Osteoblast (primary cell): ENCODE measurements around the gene CLTC. TPM values are rescaled to one million over a fixed set of nuclear protein-coding genes. Genes with fewer than 3 reads are reported as not detected.

Experiments
- DNase-seq: peaks from one replicate; pipeline ENCODE4 v3.0.0; 2011; ENCODE audit warnings: low spot score, mixed read lengths; ENCODE audit not compliant: insufficient read length; ENCODE audit errors: missing footprints
- H2AFZ ChIP-seq: 2 replicates; pipeline ENCODE4 v1.6.0; 2011; ENCODE audit warnings: mild to moderate bottlenecking, low read length
- H3K27ac ChIP-seq: 2 replicates; pipeline ENCODE4 v1.5.1; 2011; ENCODE audit warnings: mild to moderate bottlenecking, low read depth, low read length, moderate library complexity
- H3K27me3 ChIP-seq: 2 replicates; pipeline ENCODE4 v1.6.0; 2012; ENCODE audit warnings: mild to moderate bottlenecking, control low read depth, inconsistent platforms, low read length, moderate library complexity; ENCODE audit not compliant: insufficient read depth
- H3K36me3 ChIP-seq: 2 replicates; pipeline ENCODE4 v1.5.1; 2011; ENCODE audit warnings: mild to moderate bottlenecking, low read length, control low read depth, moderate library complexity; ENCODE audit not compliant: insufficient read depth
- H3K4me1 ChIP-seq: 2 replicates; pipeline ENCODE4 v1.5.1; 2011; ENCODE audit warnings: mild to moderate bottlenecking, low read length, control low read depth, moderate library complexity; ENCODE audit not compliant: insufficient read depth
- H3K4me2 ChIP-seq: 2 replicates; pipeline ENCODE4 v1.6.0; 2011; ENCODE audit warnings: mild to moderate bottlenecking, low read length; ENCODE audit not compliant: insufficient read depth
- H3K4me3 ChIP-seq: fragments of 200-600 bp; sonication (generic); 3 replicates; pipeline ENCODE4 v1.5.1; 2012; ENCODE audit warnings: mild to moderate bottlenecking, low read length, inconsistent platforms; ENCODE audit not compliant: insufficient read depth
- H3K79me2 ChIP-seq: 2 replicates; pipeline ENCODE4 v1.6.0; 2012; ENCODE audit warnings: mild to moderate bottlenecking, low read length, control low read depth, inconsistent platforms; ENCODE audit not compliant: insufficient read depth
- H3K9me3 ChIP-seq: 2 replicates; pipeline ENCODE4 v1.5.1; 2011; ENCODE audit warnings: low read depth, low read length, control low read depth
- H4K20me1 ChIP-seq: 2 replicates; pipeline ENCODE4 v1.6.0; 2012; ENCODE audit warnings: mild to moderate bottlenecking, low read length, control low read depth; ENCODE audit not compliant: insufficient read depth
- total RNA-seq: library from RNA; depleted of rRNA; stranded (reverse); fragments of >200 nt; gene quantifications from 2 replicates; pipeline ENCODE4 v1.2.3, GENCODE V29; 2012
- TF ChIP-seq, protein P1 (sequence below): IDR thresholded peaks from 2 replicates; pipeline ENCODE4 v1.5.1; 2011; ENCODE audit warnings: mild to moderate bottlenecking, low read depth, low read length, moderate library complexity; ENCODE audit errors: extremely low read depth

CLTC gene
- total RNA-seq, 1 donor = 518 TPM

DNA sequence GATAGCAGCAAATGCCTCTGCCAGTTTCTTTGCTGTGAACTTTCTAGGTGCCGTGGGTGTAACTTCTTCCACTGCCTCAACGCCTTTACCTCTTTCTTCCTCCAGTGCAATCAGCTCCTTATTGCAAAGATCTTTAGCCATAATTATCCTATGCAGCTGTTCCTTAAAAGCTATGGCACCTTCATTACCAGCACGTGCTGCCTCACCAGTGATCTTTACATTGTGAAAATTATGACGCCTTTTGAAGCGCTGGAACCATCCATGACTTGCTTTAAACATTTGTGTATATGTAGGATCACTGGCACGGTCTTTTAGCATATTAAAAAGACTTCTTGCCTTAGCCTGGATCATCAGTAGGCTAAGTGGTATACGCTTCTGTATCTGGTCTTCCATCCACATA is 79.5 kb downstream of the CLTC start:
- H3K4me3 ChIP-seq = no peak overlapping the region
- H3K4me1 ChIP-seq = no peaks in the 10 kb centered on the region
- H2AFZ ChIP-seq = no peak overlapping the region
- no peaks in the 10 kb centered on the region for H3K27me3 ChIP-seq
- no peak for DNase-seq
- no peaks in the 10 kb centered on the region for H3K9me3 ChIP-seq
- H4K20me1 ChIP-seq = peaks cover 49% of the 10 kb centered on the region
- TF ChIP-seq, protein P1, sequence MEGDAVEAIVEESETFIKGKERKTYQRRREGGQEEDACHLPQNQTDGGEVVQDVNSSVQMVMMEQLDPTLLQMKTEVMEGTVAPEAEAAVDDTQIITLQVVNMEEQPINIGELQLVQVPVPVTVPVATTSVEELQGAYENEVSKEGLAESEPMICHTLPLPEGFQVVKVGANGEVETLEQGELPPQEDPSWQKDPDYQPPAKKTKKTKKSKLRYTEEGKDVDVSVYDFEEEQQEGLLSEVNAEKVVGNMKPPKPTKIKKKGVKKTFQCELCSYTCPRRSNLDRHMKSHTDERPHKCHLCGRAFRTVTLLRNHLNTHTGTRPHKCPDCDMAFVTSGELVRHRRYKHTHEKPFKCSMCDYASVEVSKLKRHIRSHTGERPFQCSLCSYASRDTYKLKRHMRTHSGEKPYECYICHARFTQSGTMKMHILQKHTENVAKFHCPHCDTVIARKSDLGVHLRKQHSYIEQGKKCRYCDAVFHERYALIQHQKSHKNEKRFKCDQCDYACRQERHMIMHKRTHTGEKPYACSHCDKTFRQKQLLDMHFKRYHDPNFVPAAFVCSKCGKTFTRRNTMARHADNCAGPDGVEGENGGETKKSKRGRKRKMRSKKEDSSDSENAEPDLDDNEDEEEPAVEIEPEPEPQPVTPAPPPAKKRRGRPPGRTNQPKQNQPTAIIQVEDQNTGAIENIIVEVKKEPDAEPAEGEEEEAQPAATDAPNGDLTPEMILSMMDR = no peak
- no peak overlapping the region for H3K4me2 ChIP-seq
- peaks cover 67% of the 10 kb centered on the region for H3K36me3 ChIP-seq
- H3K27ac ChIP-seq = no peak overlapping the region
- peaks cover 98% of the 10 kb centered on the region for H3K79me2 ChIP-seq

DNA sequence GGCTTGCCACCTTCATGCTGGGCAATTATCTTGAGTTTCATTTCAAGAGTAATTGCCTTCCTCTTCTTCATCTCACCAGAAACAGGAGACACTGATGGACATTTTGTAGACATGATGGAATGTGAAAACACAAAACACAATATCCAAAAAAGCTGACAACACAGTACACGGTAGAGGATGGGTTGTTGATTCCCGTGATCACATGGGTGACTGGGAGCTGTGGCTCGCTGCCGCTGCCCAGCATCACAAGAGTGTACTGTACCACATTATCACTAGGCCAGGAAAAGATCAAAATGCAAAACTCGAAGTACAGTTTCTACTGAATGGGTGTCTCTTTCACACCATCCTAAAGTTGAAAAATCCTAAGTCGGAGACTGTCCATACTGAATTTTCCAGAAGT is 80.1 kb downstream of the CLTC start:
- Histone ChIP-seq H3K9me3 (no peaks in the 10 kb centered on the region), H3K4me2 (no peak overlapping the region), H3K27ac (no peak overlapping the region), H3K4me3 (no peak overlapping the region), H4K20me1 (peaks cover 52% of the 10 kb centered on the region), H3K79me2 (peaks cover 98% of the 10 kb centered on the region), H3K4me1 (no peaks in the 10 kb centered on the region), H3K36me3 (peaks cover 64% of the 10 kb centered on the region), H3K27me3 (no peaks in the 10 kb centered on the region), H2AFZ (no peak overlapping the region)
- TF ChIP-seq, protein P1 = no peak
- DNase-seq = no peak

DNA sequence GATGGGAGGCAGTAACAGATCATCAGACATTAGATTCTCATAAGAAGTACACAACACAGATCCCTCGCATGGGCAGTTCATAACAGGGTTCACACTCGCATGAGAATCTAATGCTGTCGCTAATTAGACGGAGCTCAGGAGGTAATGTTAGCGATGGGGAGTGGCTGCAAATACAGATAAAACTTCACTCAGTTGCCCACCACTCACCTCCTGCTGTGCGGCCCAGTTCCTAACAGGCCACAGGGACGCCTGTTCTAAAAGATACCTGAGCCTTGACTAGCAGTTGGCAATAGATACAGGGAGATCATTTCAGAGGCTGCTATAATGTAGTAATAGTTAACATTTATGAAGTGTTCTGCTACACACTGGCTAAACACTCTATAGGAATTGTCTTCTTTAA is 82.6 kb downstream of the CLTC start:
- Histone ChIP-seq H3K4me1 (peaks cover 10% of the 10 kb centered on the region), H3K4me2 (no peak overlapping the region), H3K36me3 (peaks cover 39% of the 10 kb centered on the region), H2AFZ (no peak overlapping the region), H3K27me3 (no peaks in the 10 kb centered on the region), H3K27ac (no peak overlapping the region), H3K4me3 (no peak overlapping the region), H4K20me1 (peaks cover 50% of the 10 kb centered on the region), H3K9me3 (no peaks in the 10 kb centered on the region), H3K79me2 (peaks cover 98% of the 10 kb centered on the region)
- no peak for DNase-seq
- TF ChIP-seq, protein P1 = no peak

DNA sequence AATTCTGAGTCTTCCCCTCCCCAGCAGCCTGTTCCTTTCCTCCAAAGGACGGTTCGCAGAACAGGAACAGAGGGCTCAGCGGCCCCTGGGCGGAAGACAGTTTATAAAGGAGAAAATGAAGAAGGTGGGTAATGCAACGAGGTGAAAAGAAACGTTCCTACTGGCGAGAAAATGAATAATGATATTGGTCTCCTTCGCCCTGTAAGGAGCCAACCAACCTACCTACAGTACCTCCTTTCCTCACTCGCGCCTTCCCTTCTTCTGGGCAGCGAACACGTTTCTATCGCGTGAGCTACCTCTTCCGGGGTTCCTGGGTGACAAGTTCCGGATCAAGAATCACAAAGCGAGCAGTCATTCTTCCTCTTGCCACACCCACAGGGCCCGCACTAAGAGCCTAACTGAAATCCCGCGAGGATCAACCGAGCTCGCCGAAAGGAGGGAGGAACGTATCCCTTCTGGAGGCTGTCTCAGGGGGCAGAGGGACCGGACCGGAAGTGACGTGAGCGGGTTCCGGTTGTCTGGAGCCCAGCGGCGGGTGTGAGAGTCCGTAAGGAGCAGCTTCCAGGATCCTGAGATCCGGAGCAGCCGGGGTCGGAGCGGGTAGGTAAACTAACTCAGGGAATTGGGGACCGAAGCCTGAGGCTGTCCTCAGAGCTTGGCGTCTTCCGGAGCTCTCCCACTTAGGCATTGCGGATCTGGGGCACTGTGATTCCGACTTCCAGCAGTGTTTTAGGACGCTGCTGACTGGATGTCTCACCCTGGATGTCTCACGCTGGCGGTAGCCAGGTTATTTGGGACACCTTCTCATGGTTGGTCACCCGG is 87.7 kb downstream of the CLTC start, which contains the start of the genes PTRH2 and VMP1:
TSS of gene PTRH2 (minus strand) at position 282 of the 822 bp plus-strand sequence. CDS start 9,452 bp downstream, outside the sequence.
TSS of gene VMP1 (plus strand) at position 506 of the 822 bp plus-strand sequence. CDS start 23,793 bp downstream, outside the sequence.
- peak; percentile 94 for DNase-seq
- peak within 1 kb of the TSS; percentile 84 for H3K4me3 ChIP-seq
- H3K4me2 ChIP-seq = peak within 1 kb of the TSS; percentile 91
- H3K79me2 ChIP-seq = peaks cover 95% of the 10 kb centered on the region
- H3K27ac ChIP-seq = peak within 1 kb of the TSS; percentile 95
- peaks cover 38% of the 10 kb centered on the region for H4K20me1 ChIP-seq
- H3K27me3 ChIP-seq = no peaks in the 10 kb centered on the region
- peaks cover 21% of the 10 kb centered on the region for H3K4me1 ChIP-seq
- peak within 1 kb of the TSS; percentile 58 for H2AFZ ChIP-seq
- H3K36me3 ChIP-seq = peaks cover 5% of the 10 kb centered on the region
- no peaks in the 10 kb centered on the region for H3K9me3 ChIP-seq
- TF ChIP-seq, protein P1 = no peak
